ENCODE data around the gene PPM1D. TPM values are rescaled to one million over a fixed set of nuclear protein-coding genes. Genes with fewer than 3 reads are reported as not detected.

Gene PPM1D
- total RNA-seq, 1 experiment from 2014 or later: 19.0 TPM

DNA sequence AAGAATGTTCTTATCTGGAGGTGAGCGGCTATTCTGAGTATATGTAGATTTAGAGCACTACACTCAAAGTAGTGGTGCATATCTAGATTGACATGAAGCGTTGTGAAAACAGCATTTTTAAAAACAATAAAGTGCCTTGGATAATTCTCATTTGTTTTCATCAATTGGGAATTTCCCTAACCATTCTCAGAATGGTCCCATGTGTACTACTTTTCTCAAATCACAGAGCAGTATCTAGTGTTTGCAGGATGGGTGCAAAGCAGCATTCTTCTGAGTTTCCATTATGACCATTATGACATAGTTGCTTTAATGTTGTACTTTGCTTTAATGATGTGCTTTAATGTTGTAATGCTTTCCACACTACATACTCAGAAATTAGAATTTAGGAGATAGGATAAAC lies 61.5 kb downstream of the PPM1D start:
- no peaks in the 10 kb centered on the region for H3K79me2 ChIP-seq (ENCODE audit: insufficient read depth, low read length)
- TF ChIP-seq CTCF (conservative IDR thresholded peaks at IDR 0.05): no peak
- H4K8ac ChIP-seq (replicated peaks; ENCODE audit: insufficient read length, low read depth, low read length): no peak overlapping the region
- H3K4me2 ChIP-seq (ENCODE audit: insufficient read depth, insufficient read length, low read length): no peak overlapping the region
- DNase-seq: no peak
- no peak overlapping the region for H2BK12ac ChIP-seq (ENCODE audit: insufficient read length, low read depth, low read length)
- H3K4ac ChIP-seq (ENCODE audit: low read depth, low read length): no peak overlapping the region
- H2AFZ ChIP-seq (ENCODE audit: low read length): no peak overlapping the region
- H3K27ac ChIP-seq (ENCODE audit: insufficient read length, low read depth, low read length): no peak overlapping the region
- H3K4me3 Mint-ChIP-seq: no peak overlapping the region
- H3K9me3 Mint-ChIP-seq: no peaks in the 10 kb centered on the region
- no peak overlapping the region for H3K18ac ChIP-seq (ENCODE audit: insufficient read length, low read depth, low read length)
- H4K5ac ChIP-seq (ENCODE audit: insufficient read length, low read depth, low read length): no peak overlapping the region
- H2AK5ac ChIP-seq (ENCODE audit: insufficient read length, low read length): no peak overlapping the region
- WGBS (ENCODE audit: extremely low coverage, insufficient read length, low lambda C conversion rate): no CpG with 5 or more reads among the region's 2 CpGs
- H4K20me1 ChIP-seq (ENCODE audit: control insufficient read depth, insufficient read depth, insufficient read length): no peaks in the 10 kb centered on the region
- no peaks in the 10 kb centered on the region for H3K27me3 Mint-ChIP-seq (ENCODE audit: low read depth)
- no peak overlapping the region for H3K27ac Mint-ChIP-seq
- no peak overlapping the region for H4K91ac ChIP-seq (ENCODE audit: insufficient read length, low read depth, low read length)
- H3K79me1 ChIP-seq (ENCODE audit: insufficient read depth, low read depth, low read length, poor library complexity, severe bottlenecking): no peaks in the 10 kb centered on the region
- H2BK5ac ChIP-seq (ENCODE audit: insufficient read length, low read length): no peak overlapping the region
- no peak overlapping the region for H3K9ac ChIP-seq (ENCODE audit: extremely low read depth, insufficient read length, low read length)
- no peaks in the 10 kb centered on the region for H3K9me3 ChIP-seq (ENCODE audit: control insufficient read depth, low read depth, low read length)
- H3K23me2 ChIP-seq (ENCODE audit: insufficient read length, low read depth, low read length, poor library complexity, severe bottlenecking): no peaks in the 10 kb centered on the region
- no peak overlapping the region for H2BK20ac ChIP-seq (ENCODE audit: low read depth, low read length, poor library complexity, severe bottlenecking)
- H3T11ph ChIP-seq (ENCODE audit: low read length): no peak overlapping the region
- no peaks in the 10 kb centered on the region for H3K27me3 ChIP-seq (ENCODE audit: insufficient read depth, low read length)
- no peaks in the 10 kb centered on the region for H3K4me1 Mint-ChIP-seq
- no peak overlapping the region for H2BK15ac ChIP-seq (ENCODE audit: low read depth, low read length)
- no peak overlapping the region for H3K14ac ChIP-seq (ENCODE audit: insufficient read depth, low read length)
- H3K4me1 ChIP-seq (ENCODE audit: insufficient read depth, low read length): no peaks in the 10 kb centered on the region
- H3K23ac ChIP-seq (ENCODE audit: insufficient read length, low read depth, low read length): no peak overlapping the region
- no peak overlapping the region for H2BK120ac ChIP-seq (ENCODE audit: low read depth, low read length, poor library complexity, severe bottlenecking)
- H3K36me3 Mint-ChIP-seq (ENCODE audit: insufficient read depth in 1 of 3, low read depth in 3 of 3): peaks cover 0 to 33% (median 14%) of the 10 kb centered on the region in 3 experiments; a peak in 6 of 7 replicates
- no peak overlapping the region for H3K56ac ChIP-seq (ENCODE audit: insufficient read length, low read depth, low read length)
